ENCODE measurements around the gene NPHP4.

The NPHP4 gene

DNA sequence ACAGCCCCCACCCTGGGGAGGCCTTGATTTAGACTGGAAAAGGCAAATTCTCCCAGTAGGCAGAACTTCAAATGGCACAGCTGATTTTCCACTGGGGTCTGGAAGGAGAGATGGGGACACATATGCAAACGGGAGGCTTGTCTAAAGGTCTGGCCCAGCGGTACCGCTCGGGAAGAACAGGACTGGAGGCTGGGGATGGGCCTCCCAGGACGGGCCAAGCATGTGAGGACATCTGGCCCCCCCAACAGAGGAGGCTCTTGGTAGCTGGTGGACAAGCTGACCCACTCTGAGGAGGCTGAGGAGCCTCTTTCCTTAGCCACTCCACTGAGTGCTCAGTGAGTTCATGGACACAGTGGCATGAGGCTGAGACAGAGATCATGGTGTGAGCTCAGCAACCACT lies 170.0 kb downstream of the NPHP4 start:
- DNase-seq, result no peak

DNA sequence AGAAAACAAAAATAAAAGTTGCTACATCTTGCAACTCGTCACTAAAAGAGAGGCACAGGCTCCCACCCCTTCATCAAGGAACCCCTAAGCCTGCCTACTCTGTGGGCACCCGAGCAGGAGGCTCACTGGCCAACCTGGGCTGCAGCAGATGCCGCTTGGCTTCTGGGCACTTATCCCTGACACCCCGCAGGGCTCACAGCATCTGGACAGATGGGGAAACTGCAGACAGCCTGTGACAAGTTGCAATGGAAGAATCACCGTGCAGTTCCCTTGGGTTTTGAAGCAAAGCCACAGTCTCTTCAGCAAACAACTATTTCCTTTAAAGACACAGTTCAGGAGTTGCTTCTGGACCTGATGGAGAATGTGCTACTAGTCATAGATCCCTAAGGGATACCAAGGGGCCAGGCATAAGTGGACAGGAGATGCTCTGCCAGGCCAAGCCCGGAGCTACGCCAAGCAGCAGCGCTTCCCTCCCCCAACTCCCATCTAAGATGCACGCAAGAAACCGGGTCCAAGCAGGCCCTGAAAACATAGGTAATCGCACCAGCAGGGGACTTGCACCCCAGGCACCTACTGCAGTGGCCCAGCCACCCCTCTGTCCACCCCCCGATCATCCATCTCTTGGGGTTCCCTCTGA lies 170.6 kb downstream of the NPHP4 start:
- no peak for DNase-seq

DNA sequence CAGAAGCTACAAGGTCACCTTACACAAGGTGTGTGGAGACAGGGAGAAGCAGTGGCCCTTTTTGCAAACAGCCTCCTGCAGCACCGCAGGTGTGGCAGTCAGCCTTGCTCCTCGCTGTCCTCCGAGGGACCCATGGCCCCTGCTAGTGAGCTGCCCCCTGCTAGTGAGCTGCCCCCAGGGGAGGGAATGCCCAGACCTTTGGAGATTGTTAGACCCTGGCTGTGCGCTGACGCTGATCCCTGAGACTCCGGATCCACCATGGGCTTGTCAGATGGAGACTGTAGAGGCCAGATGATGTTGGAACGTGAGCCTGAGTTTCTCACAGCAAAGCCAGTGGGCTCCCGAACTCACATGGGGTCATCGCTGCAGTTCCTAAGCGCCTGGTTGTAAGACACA lies 172.2 kb downstream of the NPHP4 start:
- DNase-seq, result no peak

GRCh38 chr1:5819391-5820025 lies 172.7 kb downstream of the NPHP4 start:
- DNase-seq, result no peak

DNA sequence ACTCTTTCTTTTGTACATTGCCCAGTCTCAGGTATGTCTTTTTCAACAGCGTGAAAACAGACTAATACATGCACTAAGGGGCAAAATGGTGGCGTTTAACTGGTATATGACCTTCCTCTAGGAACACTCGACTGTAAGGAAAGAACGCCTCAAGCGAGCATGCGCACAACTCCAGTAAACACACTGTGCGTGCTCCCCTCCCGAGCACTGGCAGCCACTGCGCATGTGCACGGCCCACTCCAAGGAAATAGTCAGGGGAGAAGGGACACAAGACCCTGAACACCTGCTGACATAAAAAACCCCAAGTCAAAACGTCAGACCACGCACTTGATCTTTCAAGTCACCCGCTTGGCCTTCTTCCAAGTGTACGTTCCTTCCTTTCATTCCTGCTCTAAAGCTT lies 173.5 kb downstream of the NPHP4 start:
- no peak for DNase-seq

- no peak for DNase-seq
These were observed 176.5 kb downstream of the NPHP4 start for GRCh38 chr1:5815716-5816115.

GRCh38 chr1:5815211-5815610 lies 177.0 kb downstream of the NPHP4 start:
- DNase-seq, result no peak

DNA sequence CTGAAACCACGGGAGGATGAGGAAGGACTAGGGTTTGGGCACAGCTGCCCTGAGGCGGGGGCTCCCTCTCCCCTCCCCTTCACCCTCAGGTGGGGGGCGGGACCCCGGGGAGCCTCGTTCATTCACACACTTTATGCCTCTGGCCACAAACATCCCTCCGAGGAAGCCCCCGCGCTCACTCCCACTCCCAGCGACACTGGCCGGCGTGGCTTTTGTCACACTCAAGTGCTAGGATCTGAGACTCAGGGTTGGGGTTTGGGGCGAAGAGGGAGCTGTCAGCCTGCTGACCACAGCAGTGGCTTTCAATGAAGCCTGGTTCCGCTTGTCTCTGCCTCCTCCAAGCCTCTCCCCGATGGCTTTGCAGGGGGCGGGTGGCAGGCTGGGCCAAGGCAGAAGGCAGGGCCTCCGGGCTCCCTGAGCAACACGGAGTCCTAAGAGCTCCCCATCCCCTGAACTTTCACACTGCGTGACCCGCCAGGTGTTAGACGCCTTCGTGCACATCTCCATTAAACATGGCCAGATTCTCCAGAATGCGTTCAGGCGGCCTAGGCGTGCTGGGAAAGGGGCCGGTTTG lies 178.1 kb downstream of the NPHP4 start:
- DNase-seq, result no peak

- DNase-seq, result no peak
These were observed 178.7 kb downstream of the NPHP4 start for GRCh38 chr1:5813480-5813879.
